IMR-90 (cell line): ENCODE data around the gene SPNS1. TPM values are rescaled to one million over a fixed set of nuclear protein-coding genes. Genes with fewer than 3 reads are reported as not detected.

Experiments
- CEBPB ChIP-seq: IDR thresholded peaks from 2 replicates; pipeline ENCODE4 v1.6.1; 2012; ENCODE audit warnings: low read depth, low read length, improper control_type of control experiment
- CTCF ChIP-seq: conservative IDR thresholded peaks from 2 replicates; pipeline ENCODE4 v1.5.1; 2012; ENCODE audit warnings: mild to moderate bottlenecking, low read depth, low read length, improper control_type of control experiment
- FOS ChIP-seq: fragments of 150-350 bp; IDR thresholded peaks from 2 replicates; pipeline ENCODE4 v1.6.1; 2016; ENCODE audit warnings: low read depth, low read length
- MXI1 ChIP-seq: IDR thresholded peaks from 2 replicates; pipeline ENCODE4 v1.6.1; 2012; ENCODE audit warnings: low read depth, mild to moderate bottlenecking, low read length, moderate library complexity, borderline replicate concordance
- RFX5 ChIP-seq: IDR thresholded peaks from 2 replicates; pipeline ENCODE4 v1.8.0; 2012; ENCODE audit warnings: low read depth, mild to moderate bottlenecking, low read length, moderate library complexity
- polyA plus RNA-seq, 3 experiments: library from polyadenylated mRNA; depleted of rRNA; stranded (reverse); fragments of >200 nt; gene quantifications; 2 replicates each; pipeline ENCODE4 v1.2.3, GENCODE V29; 2012; ENCODE audit warnings: low replicate concordance in 1 of 3
- total RNA-seq: library from RNA; depleted of rRNA; stranded (reverse); fragments of >200 nt; gene quantifications from 2 replicates; pipeline ENCODE4 v1.2.3, GENCODE V29; 2012

Gene SPNS1
- total and polyA plus RNA-seq, 2 of the 4 experiments (the other 2 are of a cell fraction) = 4.7 to 37.3 TPM

- TF ChIP-seq CTCF (no peak), CEBPB (no peak), MXI1 (no peak), FOS (peak; percentile 99), RFX5 (no peak)
Measured at GRCh38 chr16:29029168-29029994, 54.8 kb downstream of the SPNS1 start (continued).
